Keratinocyte (primary cell): Measurements from ENCODE around the gene CTNNA2. TPM values are rescaled to one million over a fixed set of nuclear protein-coding genes. Genes with fewer than 3 reads are reported as not detected.

Source experiments
- DNase-seq: peaks from one replicate; pipeline ENCODE4 v3.0.0-alpha.2; 2011; ENCODE audit warnings: low read depth, missing footprints, low spot score
- FAIRE-seq: peaks from 2 replicates; lab custom pipeline; 2011; peaks lifted over from hg19 to GRCh38; lab: Jason Lieb, UNC
- H2AFZ ChIP-seq: 2 replicates; pipeline ENCODE4 v1.6.0; 2012; ENCODE audit warnings: low read length, control low read depth, inconsistent platforms; ENCODE audit not compliant: control insufficient read depth
- H3K27ac ChIP-seq: 2 replicates; pipeline ENCODE4 v1.5.1; 2011; ENCODE audit warnings: low read length; ENCODE audit not compliant: control insufficient read depth, insufficient read depth
- H3K27me3 ChIP-seq: 3 replicates; pipeline ENCODE4 v1.6.0; 2011; ENCODE audit warnings: low read length; ENCODE audit not compliant: control insufficient read depth, insufficient read depth; ENCODE audit errors: extremely low read depth
- H3K36me3 ChIP-seq, 2 experiments: 2 replicates in 1 of 2; 3 replicates in 1 of 2; pipeline ENCODE4 v1.5.1; 2011; ENCODE audit warnings: low read length in 2 of 2, mild to moderate bottlenecking in 1 of 2; ENCODE audit not compliant: control insufficient read depth in 2 of 2, insufficient read depth in 2 of 2; ENCODE audit errors: extremely low read depth in 1 of 2
- H3K4me1 ChIP-seq: 3 replicates; pipeline ENCODE4 v1.5.1; 2011; ENCODE audit warnings: low read length; ENCODE audit not compliant: control insufficient read depth, insufficient read depth; ENCODE audit errors: extremely low read depth
- H3K4me2 ChIP-seq: 3 replicates; pipeline ENCODE4 v1.6.0; 2011; ENCODE audit warnings: low read depth, low read length; ENCODE audit not compliant: control insufficient read depth, insufficient read depth; ENCODE audit errors: extremely low read depth
- H3K4me3 ChIP-seq, 3 experiments: fragments of 200-600 bp in 1 of 3; sonication (generic) in 1 of 3; 2 replicates in 2 of 3; 3 replicates in 1 of 3; pipeline ENCODE4 v1.5.1; 2011 to 2016; ENCODE audit warnings: low read length in 3 of 3, mild to moderate bottlenecking in 3 of 3, control low read depth in 2 of 3, inconsistent platforms in 1 of 3, low read depth in 1 of 3, mixed read lengths in 1 of 3, mixed run types in 1 of 3, moderate library complexity in 1 of 3; ENCODE audit not compliant: control insufficient read depth in 2 of 3, insufficient read depth in 2 of 3; ENCODE audit errors: extremely low read depth in 1 of 3
- H3K79me2 ChIP-seq: 2 replicates; pipeline ENCODE4 v1.6.0; 2012; ENCODE audit warnings: low read length; ENCODE audit not compliant: control insufficient read depth, insufficient read depth
- H3K9ac ChIP-seq: 3 replicates; pipeline ENCODE4 v1.6.0; 2011; ENCODE audit warnings: low read length; ENCODE audit not compliant: control insufficient read depth, insufficient read depth; ENCODE audit errors: extremely low read depth
- H3K9me1 ChIP-seq: 3 replicates; pipeline ENCODE4 v1.6.0; 2011; ENCODE audit warnings: low read length; ENCODE audit not compliant: control insufficient read depth, insufficient read depth; ENCODE audit errors: extremely low read depth
- H3K9me3 ChIP-seq: 2 replicates; pipeline ENCODE4 v1.5.1; 2012; ENCODE audit warnings: low read depth, low read length; ENCODE audit not compliant: control insufficient read depth
- H4K20me1 ChIP-seq: 3 replicates; pipeline ENCODE4 v1.6.0; 2011; ENCODE audit warnings: low read length; ENCODE audit not compliant: control insufficient read depth, insufficient read depth; ENCODE audit errors: extremely low read depth
- EZH2 ChIP-seq: IDR thresholded peaks from one replicate; pipeline ENCODE4 v1.6.1; 2012; ENCODE audit warnings: inconsistent platforms, mild to moderate bottlenecking, low read length, moderate library complexity
- dilution Hi-C: fragments of 300-500 bp; cut with MboI; formaldehyde crosslinking; loops from one replicate; pipeline ENCODE4 v1.7.0; 2020; ENCODE audit warnings: low sequenced_read_pairs; ENCODE audit not compliant: extremely low pct_ligation_motif_present
- polyA plus RNA-seq, 5 experiments: library from polyadenylated mRNA; depleted of rRNA in 3 of 5; stranded (reverse) in 3 of 5; stranded (forward) in 1 of 5; unstranded in 1 of 5; fragments of >200 nt; gene quantifications; 1 replicate in 1 of 5; 2 replicates in 3 of 5; 3 replicates in 1 of 5; pipeline versions ENCODE4 v1.2.1 to v1.2.3, GENCODE V29; 2011 to 2012; ENCODE audit warnings: missing spikeins in 2 of 5, low read depth in 1 of 5, low replicate concordance in 1 of 5
- TF ChIP-seq, protein P1 (sequence below), 3 experiments: IDR thresholded peaks in 1 of 3; conservative IDR thresholded peaks in 1 of 3; optimal IDR thresholded peaks in 1 of 3; 2 replicates in 2 of 3; 3 replicates in 1 of 3; pipeline versions ENCODE3 to v1.5.1; 2011; ENCODE audit warnings: low read length in 3 of 3, mild to moderate bottlenecking in 3 of 3, moderate library complexity in 2 of 3, control low read depth in 1 of 3, inconsistent platforms in 1 of 3; ENCODE audit not compliant: insufficient read depth in 2 of 3; ENCODE audit errors: extremely low read depth in 1 of 3

Gene CTNNA2
- polyA plus RNA-seq, 1 donor (not counting 4 experiments of a cell fraction or from before 2014, with no cell fraction given): not detected

DNA sequence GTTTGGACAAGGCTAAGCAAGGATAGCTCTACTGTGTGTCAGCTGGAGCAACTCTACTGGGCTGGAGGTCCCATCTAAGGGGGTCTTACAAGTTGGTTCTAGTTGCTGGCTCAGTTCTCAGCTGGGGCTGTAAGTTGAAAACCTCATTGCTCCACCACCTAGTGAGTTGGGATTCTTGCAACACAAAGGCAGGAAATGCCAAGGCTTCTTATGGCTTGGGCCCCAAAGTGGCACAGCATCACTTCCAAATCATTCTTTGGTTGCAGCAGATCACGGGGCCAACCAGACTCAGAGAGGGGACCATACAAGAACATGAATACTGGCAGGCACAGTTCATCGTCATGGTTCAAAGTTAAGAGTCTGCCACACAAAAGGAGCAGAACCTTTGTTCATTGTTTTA lies 459.0 kb downstream of the CTNNA2 start:
- Histone ChIP-seq H3K9ac (no peak overlapping the region), H3K27ac (no peak overlapping the region), H3K9me1 (no peaks in the 10 kb centered on the region), H4K20me1 (no peaks in the 10 kb centered on the region), H3K79me2 (no peaks in the 10 kb centered on the region), H2AFZ (no peak overlapping the region), H3K4me3 (no peak overlapping the region), H3K4me2 (no peak overlapping the region), H3K36me3 (no peaks in the 10 kb centered on the region), H3K9me3 (no peaks in the 10 kb centered on the region), H3K27me3 (no peaks in the 10 kb centered on the region), H3K4me1 (no peaks in the 10 kb centered on the region)
- dilution Hi-C loops: no loop called here
- FAIRE-seq (no peak), DNase-seq (no peak)
- no peak for TF ChIP-seq EZH2
- TF ChIP-seq, protein P1, sequence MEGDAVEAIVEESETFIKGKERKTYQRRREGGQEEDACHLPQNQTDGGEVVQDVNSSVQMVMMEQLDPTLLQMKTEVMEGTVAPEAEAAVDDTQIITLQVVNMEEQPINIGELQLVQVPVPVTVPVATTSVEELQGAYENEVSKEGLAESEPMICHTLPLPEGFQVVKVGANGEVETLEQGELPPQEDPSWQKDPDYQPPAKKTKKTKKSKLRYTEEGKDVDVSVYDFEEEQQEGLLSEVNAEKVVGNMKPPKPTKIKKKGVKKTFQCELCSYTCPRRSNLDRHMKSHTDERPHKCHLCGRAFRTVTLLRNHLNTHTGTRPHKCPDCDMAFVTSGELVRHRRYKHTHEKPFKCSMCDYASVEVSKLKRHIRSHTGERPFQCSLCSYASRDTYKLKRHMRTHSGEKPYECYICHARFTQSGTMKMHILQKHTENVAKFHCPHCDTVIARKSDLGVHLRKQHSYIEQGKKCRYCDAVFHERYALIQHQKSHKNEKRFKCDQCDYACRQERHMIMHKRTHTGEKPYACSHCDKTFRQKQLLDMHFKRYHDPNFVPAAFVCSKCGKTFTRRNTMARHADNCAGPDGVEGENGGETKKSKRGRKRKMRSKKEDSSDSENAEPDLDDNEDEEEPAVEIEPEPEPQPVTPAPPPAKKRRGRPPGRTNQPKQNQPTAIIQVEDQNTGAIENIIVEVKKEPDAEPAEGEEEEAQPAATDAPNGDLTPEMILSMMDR (optimal IDR thresholded peaks at IDR 0.05 in 1 of 3, IDR thresholded peaks at IDR 0.05 in 1 of 3, conservative IDR thresholded peaks at IDR 0.05 in 1 of 3; ENCODE audit: extremely low read depth in 1 of 3, insufficient read depth in 2 of 3, low read length in 3 of 3): no peak

DNA sequence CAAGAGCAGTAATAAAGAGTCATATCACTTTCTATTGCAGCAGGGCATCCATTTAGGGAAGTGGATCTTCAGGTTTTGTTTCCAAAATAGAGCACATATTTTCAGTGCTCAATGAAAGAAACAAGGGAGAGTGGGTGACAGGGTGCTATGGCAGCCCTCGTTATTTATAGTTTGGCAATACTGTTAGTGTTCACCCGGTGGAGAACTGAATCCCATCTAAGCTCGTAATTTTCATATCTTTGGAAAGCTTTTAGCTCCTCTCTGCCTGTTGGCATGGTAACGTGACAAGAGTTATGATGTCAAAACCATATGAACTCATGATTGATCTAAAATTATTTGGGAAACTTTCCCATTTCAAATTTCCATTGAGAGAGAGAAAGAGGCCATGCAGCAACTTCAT lies 459.8 kb downstream of the CTNNA2 start:
- Histone ChIP-seq H3K9ac (no peak overlapping the region), H3K27ac (no peak overlapping the region), H3K4me2 (no peak overlapping the region), H4K20me1 (no peaks in the 10 kb centered on the region), H3K27me3 (no peaks in the 10 kb centered on the region), H3K9me3 (no peaks in the 10 kb centered on the region), H3K79me2 (no peaks in the 10 kb centered on the region), H3K36me3 (no peaks in the 10 kb centered on the region), H3K9me1 (no peaks in the 10 kb centered on the region), H3K4me3 (no peak overlapping the region), H3K4me1 (no peaks in the 10 kb centered on the region), H2AFZ (no peak overlapping the region)
- DNase-seq (no peak), FAIRE-seq (no peak)
- TF ChIP-seq, protein P1 (optimal IDR thresholded peaks at IDR 0.05 in 1 of 3, IDR thresholded peaks at IDR 0.05 in 1 of 3, conservative IDR thresholded peaks at IDR 0.05 in 1 of 3; ENCODE audit: extremely low read depth in 1 of 3, insufficient read depth in 2 of 3, low read length in 3 of 3): no peak
- no peak for TF ChIP-seq EZH2
- dilution Hi-C loops: no loop called here
